ENCODE data around the gene CEP120.

- TF ChIP-seq CTCF (conservative IDR thresholded peaks at IDR 0.05; ENCODE audit: low read depth, low read length) (no peak), EZH2 (IDR thresholded peaks at IDR 0.05; ENCODE audit: borderline replicate concordance, low read depth, low read length, poor library complexity, severe bottlenecking) (no peak)
Observed at GRCh38 chr5:123364441-123365155, 58.6 kb downstream of the CEP120 start.
